Mucosa of descending colon (tissue), 3 donors: ENCODE results near the gene TMC5. TPM values are rescaled to one million over a fixed set of nuclear protein-coding genes. Genes with fewer than 3 reads are reported as not detected.

Source experiments
- ATAC-seq: fragments of 200-7000 bp; cut with Tn5 transposase; one replicate; pipeline ENCODE4 v1.9.1; 2020; ENCODE audit warnings: mild to moderate bottlenecking, moderate library complexity
- DNase-seq, 3 donors: peaks; one replicate each; pipeline ENCODE4 v3.0.0-alpha.2; 2020
- H3K36me3 ChIP-seq: fragments of 200-600 bp; one replicate; pipeline ENCODE4 v1.8.0; 2021; ENCODE audit warnings: low read depth, mild to moderate bottlenecking
- H3K4me1 ChIP-seq: fragments of 200-600 bp; one replicate; pipeline ENCODE4 v1.8.0; 2021; ENCODE audit warnings: low read depth, mild to moderate bottlenecking
- H3K4me3 ChIP-seq: fragments of 200-600 bp; one replicate; pipeline ENCODE4 v1.8.0; 2021; ENCODE audit warnings: mild to moderate bottlenecking
- H3K9me3 ChIP-seq: fragments of 200-600 bp; one replicate; pipeline ENCODE4 v1.8.0; 2021; ENCODE audit warnings: mild to moderate bottlenecking
- intact Hi-C, 2 donors: fragments of 100-400 bp; cut with DNase I in 1 of 2; cut with micrococcal nuclease in 1 of 2; formaldehyde crosslinking; loops; one replicate each; pipeline versions ENCODE4 v1.11.0 to v1.11.1; 2022; cut with DNase I, micrococcal nuclease
- total RNA-seq, 3 donors: library from RNA; stranded (reverse); fragmentation: NEBNext Ultra II Directional in 2 of 3; extraction: Animal tissue kit (Norgen Biotek cat#: 25700) in 2 of 3; gene quantifications; one replicate each; pipeline versions ENCODE4 v1.2.1 to v1.2.4, GENCODE V29; 2021 to 2023
- TF ChIP-seq, protein P1 (sequence below): fragments of 200-600 bp; IDR thresholded peaks from one replicate; pipeline ENCODE4 v1.8.0; 2022; ENCODE audit warnings: antibody characterized with exemption, mild to moderate bottlenecking
- donor health status: DM: no; HTN: no; CAD: no; lungs with moderate emphysema.
- donor health status: DM: no; HTN: no; CAD: no.
- donor health status: DM: no; HTN: yes; CAD: no.

The TMC5 gene
- total RNA-seq, 3 donors from 2014 or later, result 73.4 to 147 (median 122) TPM

DNA sequence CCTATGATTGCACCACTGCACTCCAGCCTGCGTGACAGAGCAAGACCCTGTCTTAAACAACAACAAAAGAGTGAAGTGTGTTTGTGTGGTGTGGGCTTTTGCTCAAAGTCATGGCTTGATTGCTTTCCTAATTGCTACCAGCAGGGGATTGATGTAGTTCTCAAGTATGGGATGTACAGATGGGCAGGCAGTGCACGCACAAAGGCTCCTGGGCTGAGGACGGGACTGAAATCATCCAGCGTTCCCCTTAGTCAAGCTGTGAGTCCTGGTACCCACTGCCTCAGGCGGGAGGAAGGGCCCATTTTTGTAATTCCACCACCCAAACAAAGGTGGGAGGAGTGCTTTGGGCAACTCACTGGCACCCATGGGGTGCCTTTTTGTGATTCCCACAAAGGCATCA, 56.9 kb downstream of the TMC5 start:
- Histone ChIP-seq H3K4me1 (no peaks in the 10 kb centered on the region), H3K36me3 (no peaks in the 10 kb centered on the region), H3K4me3 (no peak overlapping the region), H3K9me3 (no peaks in the 10 kb centered on the region)
- ATAC-seq, result no peak
- intact Hi-C loops, result no loop called here
- TF ChIP-seq, protein P1, sequence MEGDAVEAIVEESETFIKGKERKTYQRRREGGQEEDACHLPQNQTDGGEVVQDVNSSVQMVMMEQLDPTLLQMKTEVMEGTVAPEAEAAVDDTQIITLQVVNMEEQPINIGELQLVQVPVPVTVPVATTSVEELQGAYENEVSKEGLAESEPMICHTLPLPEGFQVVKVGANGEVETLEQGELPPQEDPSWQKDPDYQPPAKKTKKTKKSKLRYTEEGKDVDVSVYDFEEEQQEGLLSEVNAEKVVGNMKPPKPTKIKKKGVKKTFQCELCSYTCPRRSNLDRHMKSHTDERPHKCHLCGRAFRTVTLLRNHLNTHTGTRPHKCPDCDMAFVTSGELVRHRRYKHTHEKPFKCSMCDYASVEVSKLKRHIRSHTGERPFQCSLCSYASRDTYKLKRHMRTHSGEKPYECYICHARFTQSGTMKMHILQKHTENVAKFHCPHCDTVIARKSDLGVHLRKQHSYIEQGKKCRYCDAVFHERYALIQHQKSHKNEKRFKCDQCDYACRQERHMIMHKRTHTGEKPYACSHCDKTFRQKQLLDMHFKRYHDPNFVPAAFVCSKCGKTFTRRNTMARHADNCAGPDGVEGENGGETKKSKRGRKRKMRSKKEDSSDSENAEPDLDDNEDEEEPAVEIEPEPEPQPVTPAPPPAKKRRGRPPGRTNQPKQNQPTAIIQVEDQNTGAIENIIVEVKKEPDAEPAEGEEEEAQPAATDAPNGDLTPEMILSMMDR, result no peak
- no peak for DNase-seq

DNA sequence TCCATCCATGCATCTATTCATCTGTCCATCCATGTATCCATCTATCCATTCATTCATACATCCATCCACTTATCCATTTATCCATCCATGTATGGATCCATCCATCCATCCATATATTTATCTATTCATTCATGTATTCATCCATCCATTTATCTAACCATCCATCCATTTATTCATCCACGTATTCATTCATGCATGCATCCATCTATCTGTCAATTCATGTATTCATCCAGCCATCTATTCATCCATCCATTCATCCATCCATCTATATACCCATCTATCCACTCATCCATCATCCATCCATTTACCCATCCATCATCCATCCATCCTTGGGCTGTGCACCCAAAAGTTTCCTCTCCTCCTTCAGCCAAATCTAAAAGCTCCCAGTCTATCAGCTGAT, 60.8 kb downstream of the TMC5 start:
- intact Hi-C loops, result no loop called here
- Histone ChIP-seq H3K4me3 (no peak overlapping the region), H3K4me1 (no peaks in the 10 kb centered on the region), H3K36me3 (no peaks in the 10 kb centered on the region), H3K9me3 (no peaks in the 10 kb centered on the region)
- no peak for ATAC-seq
- no peak for DNase-seq
- TF ChIP-seq, protein P1, result no peak

DNA sequence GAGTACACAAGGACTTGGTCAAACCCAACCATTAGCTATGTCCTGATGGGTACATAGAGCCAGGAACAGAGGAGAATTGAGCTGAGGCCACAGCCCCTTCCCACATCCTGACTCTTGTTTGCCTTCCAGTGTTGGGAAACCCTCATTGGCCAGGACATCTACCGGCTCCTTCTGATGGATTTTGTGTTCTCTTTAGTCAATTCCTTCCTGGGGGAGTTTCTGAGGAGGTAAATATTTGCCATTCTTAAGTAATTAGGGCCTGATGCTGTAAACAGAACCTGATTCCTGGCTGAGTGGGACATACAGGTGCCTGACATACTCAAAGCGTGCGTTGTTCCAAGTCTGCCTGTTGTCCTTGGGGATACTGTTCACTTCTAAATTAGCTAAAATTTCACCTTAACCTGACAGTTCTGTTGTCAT, 61.6 kb downstream of the TMC5 start:
- TF ChIP-seq, protein P1, result no peak
- intact Hi-C loops, result no loop called here
- Histone ChIP-seq H3K36me3 (no peaks in the 10 kb centered on the region), H3K4me3 (no peak overlapping the region), H3K9me3 (no peaks in the 10 kb centered on the region), H3K4me1 (no peaks in the 10 kb centered on the region)
- ATAC-seq, result no peak
- no peak for DNase-seq

DNA sequence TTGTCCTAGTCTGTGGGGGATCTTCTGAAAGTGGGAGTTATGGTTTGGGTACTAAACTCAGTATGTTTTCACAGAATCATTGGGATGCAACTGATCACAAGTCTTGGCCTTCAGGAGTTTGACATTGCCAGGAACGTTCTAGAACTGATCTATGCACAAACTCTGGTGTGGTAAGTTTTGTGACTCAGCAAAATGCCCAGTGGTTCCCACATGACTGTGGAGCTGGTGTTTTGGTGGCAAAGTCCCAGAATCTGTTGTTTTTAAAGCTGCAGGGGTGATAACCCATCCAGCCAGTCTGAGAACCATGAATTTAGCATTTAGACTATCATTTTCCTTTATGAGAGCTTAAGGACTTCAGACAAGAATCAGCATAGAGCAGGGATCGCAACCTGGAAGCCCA, 63.6 kb downstream of the TMC5 start:
- no peaks in the 10 kb centered on the region for H3K9me3 ChIP-seq
- intact Hi-C loops, result no loop called here
- ATAC-seq (no peak), DNase-seq (no peak)
- no peaks in the 10 kb centered on the region for H3K36me3 ChIP-seq
- no peaks in the 10 kb centered on the region for H3K4me1 ChIP-seq
- TF ChIP-seq, protein P1, result no peak
- no peak overlapping the region for H3K4me3 ChIP-seq

DNA sequence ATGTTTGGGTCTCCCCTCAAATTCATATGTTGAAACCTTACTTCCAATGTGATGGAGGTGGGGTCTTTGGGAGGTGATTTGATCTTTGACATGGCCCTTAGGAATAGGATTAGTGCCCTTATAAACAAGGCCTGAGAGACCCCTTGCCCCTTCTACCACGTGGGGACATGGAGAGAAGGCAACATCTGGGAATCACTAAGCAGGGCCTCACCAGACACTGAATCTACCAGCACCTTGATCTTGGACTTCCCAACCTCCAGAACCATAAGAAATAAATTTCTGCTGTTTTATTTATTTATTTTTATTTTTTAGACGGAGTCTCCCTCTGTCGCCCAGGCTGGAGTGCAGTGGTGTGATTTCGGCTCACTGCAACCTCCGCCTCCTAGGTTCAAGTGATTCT, 64.1 kb downstream of the TMC5 start:
- Histone ChIP-seq H3K36me3 (no peaks in the 10 kb centered on the region), H3K4me1 (no peaks in the 10 kb centered on the region), H3K4me3 (no peak overlapping the region), H3K9me3 (no peaks in the 10 kb centered on the region)
- DNase-seq, result no peak
- intact Hi-C loops, result no loop called here
- ATAC-seq, result no peak
- TF ChIP-seq, protein P1, result no peak

DNA sequence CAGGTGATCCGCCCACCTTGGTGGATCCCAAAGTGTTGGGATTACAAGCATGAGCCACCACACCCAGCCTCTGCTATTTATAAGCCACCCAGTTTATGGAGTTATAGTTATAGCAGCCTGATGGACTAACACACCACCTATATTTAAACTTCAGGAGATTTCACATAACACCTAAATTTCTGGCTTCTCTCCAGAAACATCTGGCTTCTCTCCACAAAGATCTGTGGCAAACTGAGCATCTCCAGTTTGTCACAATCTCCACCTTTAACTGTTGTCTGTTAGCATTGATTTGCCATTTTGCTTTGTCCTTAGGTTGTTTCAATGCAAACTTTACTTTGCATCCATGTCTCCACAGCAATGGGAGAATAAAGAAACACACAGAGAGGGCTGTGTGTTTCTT, 64.6 kb downstream of the TMC5 start:
- TF ChIP-seq, protein P1, result no peak
- DNase-seq, result no peak
- Histone ChIP-seq H3K36me3 (no peaks in the 10 kb centered on the region), H3K4me3 (no peak overlapping the region), H3K4me1 (peaks cover under 1% of the 10 kb centered on the region), H3K9me3 (no peaks in the 10 kb centered on the region)
- no peak for ATAC-seq
- intact Hi-C loops, result no loop called here
